Type B pancreatic cell (in vitro differentiated cells): ENCODE measurements around the gene CABLES2. TPM values are rescaled to one million over a fixed set of nuclear protein-coding genes. Genes with fewer than 3 reads are reported as not detected.

Source experiments
- DNase-seq: peaks from one replicate; pipeline ENCODE4 v3.0.0; 2021; ENCODE audit warnings: mixed read lengths; ENCODE audit not compliant: unreplicated experiment; ENCODE audit errors: extremely low spot score
- H3K27ac Mint-ChIP-seq: 2 replicates; pipeline ENCODE4 v1.8.0; 2021; ENCODE audit warnings: mild to moderate bottlenecking, mixed read lengths
- H3K27me3 Mint-ChIP-seq: 2 replicates; pipeline ENCODE4 v1.8.0; 2021; ENCODE audit warnings: mixed read lengths
- H3K36me3 Mint-ChIP-seq: 2 replicates; pipeline ENCODE4 v1.8.0; 2021; ENCODE audit warnings: mixed read lengths
- H3K4me1 Mint-ChIP-seq: one replicate; pipeline ENCODE4 v1.8.0; 2021; ENCODE audit warnings: mixed read lengths; ENCODE audit not compliant: unreplicated experiment
- H3K4me3 Mint-ChIP-seq: 2 replicates; pipeline ENCODE4 v1.8.0; 2021; ENCODE audit warnings: mild to moderate bottlenecking, mixed read lengths
- H3K9me3 Mint-ChIP-seq: 2 replicates; pipeline ENCODE4 v1.8.0; 2021; ENCODE audit warnings: mixed read lengths
- CTCF ChIP-seq: fragments of 200-600 bp; sonication (generic); conservative IDR thresholded peaks from 2 replicates; pipeline ENCODE4 v1.5.0; 2021; ENCODE audit warnings: antibody characterized with exemption, mild to moderate bottlenecking
- total RNA-seq: library from RNA; stranded (reverse); gene quantifications from 2 replicates; pipeline ENCODE4 v1.2.1, GENCODE V29; 2021; ENCODE audit warnings: low replicate concordance

The CABLES2 gene
- total RNA-seq, 1 donor from 2014 or later = 18.4 TPM

- no peak for TF ChIP-seq CTCF
- peaks cover 3% of the 10 kb centered on the region for H3K9me3 Mint-ChIP-seq
- no peaks in the 10 kb centered on the region for H3K4me1 Mint-ChIP-seq
- no peaks in the 10 kb centered on the region for H3K27me3 Mint-ChIP-seq
- DNase-seq = no peak
- H3K27ac Mint-ChIP-seq = no peak overlapping the region
- no peak overlapping the region for H3K4me3 Mint-ChIP-seq
- H3K36me3 Mint-ChIP-seq = peaks cover 22% of the 10 kb centered on the region
Observed at GRCh38 chr20:62347445-62347844, 59.6 kb downstream of the CABLES2 start.

GRCh38 chr20:62347151-62347404 lies 60.0 kb downstream of the CABLES2 start:
- no peaks in the 10 kb centered on the region for H3K27me3 Mint-ChIP-seq
- peaks cover 3% of the 10 kb centered on the region for H3K9me3 Mint-ChIP-seq
- H3K27ac Mint-ChIP-seq = no peak overlapping the region
- no peak for DNase-seq
- no peak for TF ChIP-seq CTCF
- peaks cover 22% of the 10 kb centered on the region for H3K36me3 Mint-ChIP-seq
- H3K4me1 Mint-ChIP-seq = no peaks in the 10 kb centered on the region
- no peak overlapping the region for H3K4me3 Mint-ChIP-seq

GRCh38 chr20:62346398-62347150 lies 60.5 kb downstream of the CABLES2 start:
- DNase-seq = no peak
- H3K27me3 Mint-ChIP-seq = no peaks in the 10 kb centered on the region
- H3K27ac Mint-ChIP-seq = no peak overlapping the region
- H3K4me3 Mint-ChIP-seq = no peak overlapping the region
- peaks cover 3% of the 10 kb centered on the region for H3K9me3 Mint-ChIP-seq
- H3K4me1 Mint-ChIP-seq = no peaks in the 10 kb centered on the region
- peaks cover 23% of the 10 kb centered on the region for H3K36me3 Mint-ChIP-seq
- no peak for TF ChIP-seq CTCF

GRCh38 chr20:62345681-62346370 lies 61.3 kb downstream of the CABLES2 start:
- Mint-ChIP-seq H3K4me3 (no peak overlapping the region), H3K27me3 (no peaks in the 10 kb centered on the region), H3K27ac (peak overlapping the region; percentile 41), H3K9me3 (peaks cover 3% of the 10 kb centered on the region), H3K36me3 (peaks cover 25% of the 10 kb centered on the region), H3K4me1 (no peaks in the 10 kb centered on the region)
- DNase-seq = no peak
- TF ChIP-seq CTCF = no peak

GRCh38 chr20:62344782-62345181 lies 62.3 kb downstream of the CABLES2 start:
- DNase-seq = no peak
- peaks cover 3% of the 10 kb centered on the region for H3K9me3 Mint-ChIP-seq
- H3K27me3 Mint-ChIP-seq = no peaks in the 10 kb centered on the region
- no peak overlapping the region for H3K4me3 Mint-ChIP-seq
- peaks cover 28% of the 10 kb centered on the region for H3K36me3 Mint-ChIP-seq
- H3K27ac Mint-ChIP-seq = no peak overlapping the region
- no peaks in the 10 kb centered on the region for H3K4me1 Mint-ChIP-seq
- TF ChIP-seq CTCF = no peak
